Neural cell (in vitro differentiated cells): Measurements from ENCODE around the gene ARHGAP30. TPM values are rescaled to one million over a fixed set of nuclear protein-coding genes. Genes with fewer than 3 reads are reported as not detected.
"Not testable (repeated sequence)": the region's sequence is repeated elsewhere in the genome, so short reads cannot be mapped to it uniquely, and the experiment has no call there.

Source experiments
- H2AFZ ChIP-seq: fragments of 200-600, 300-800 bp; sonication (generic), shearing (Covaris generic); 2 replicates; pipeline ENCODE4 v1.6.0; 2014; ENCODE audit warnings: low read depth, mild to moderate bottlenecking, antibody characterized with exemption, low read length, moderate library complexity
- H3F3A ChIP-seq: fragments of 200-600 bp; shearing (Covaris generic); 2 replicates; pipeline ENCODE4 v1.6.1; 2016; ENCODE audit warnings: mild to moderate bottlenecking, moderate library complexity, mixed read lengths, antibody characterized with exemption, low read length; ENCODE audit not compliant: insufficient read depth, poor library complexity, severe bottlenecking
- H3K27ac ChIP-seq: fragments of 200-600, 300-800 bp; sonication (generic), shearing (Covaris generic); 2 replicates; pipeline ENCODE4 v1.5.1; 2014; ENCODE audit warnings: mild to moderate bottlenecking, low read length, moderate library complexity
- H3K27me3 ChIP-seq: fragments of 300-800, 200-600 bp; sonication (generic), shearing (Covaris generic); 2 replicates; pipeline ENCODE4 v1.6.0; 2014; ENCODE audit warnings: mild to moderate bottlenecking, low read depth, low read length, moderate library complexity; ENCODE audit not compliant: insufficient read depth
- H3K36me3 ChIP-seq: fragments of 300-800, 200-600 bp; sonication (generic), shearing (Covaris generic); 2 replicates; pipeline ENCODE4 v1.5.1; 2014; ENCODE audit warnings: mild to moderate bottlenecking, antibody characterized with exemption, low read length, moderate library complexity; ENCODE audit not compliant: insufficient read depth
- H3K4me2 ChIP-seq: fragments of 300-800, 200-600 bp; sonication (generic), shearing (Covaris generic); 2 replicates; pipeline ENCODE4 v1.6.0; 2014; ENCODE audit warnings: mild to moderate bottlenecking, low read length
- H3K4me3 ChIP-seq: fragments of 300-800, 200-600 bp; sonication (generic), shearing (Covaris generic); 2 replicates; pipeline ENCODE4 v1.5.1; 2014; ENCODE audit warnings: mild to moderate bottlenecking, low read length, moderate library complexity
- H3K79me2 ChIP-seq: fragments of 200-600 bp; shearing (Covaris generic); replicated peaks from 2 replicates; pipeline ENCODE4 v1.6.0; 2014; ENCODE audit warnings: mild to moderate bottlenecking, low read length, moderate library complexity; ENCODE audit not compliant: insufficient read depth
- H3K9ac ChIP-seq: fragments of 300-800, 200-600 bp; sonication (generic), shearing (Covaris generic); 2 replicates; pipeline ENCODE4 v1.6.1; 2016; ENCODE audit warnings: mild to moderate bottlenecking, low read length, mixed read lengths
- H3K9me2 ChIP-seq: fragments of 200-600 bp; shearing (Covaris generic); 2 replicates; pipeline ENCODE4 v1.6.1; 2016; ENCODE audit warnings: mild to moderate bottlenecking, low read length, mixed read lengths; ENCODE audit not compliant: insufficient read depth
- H3K9me3 ChIP-seq: fragments of 200-600, 300-800 bp; sonication (generic), shearing (Covaris generic); 2 replicates; pipeline ENCODE4 v1.6.1; 2016; ENCODE audit warnings: mild to moderate bottlenecking, mixed run types, low read length, moderate library complexity, mixed read lengths
- H4K20me1 ChIP-seq: fragments of 200-600 bp; shearing (Covaris generic); 2 replicates; pipeline ENCODE4 v1.6.1; 2016; ENCODE audit warnings: mild to moderate bottlenecking, mixed run types; ENCODE audit not compliant: insufficient read depth
- EP300 ChIP-seq: fragments of 450-650 bp; conservative IDR thresholded peaks from 2 replicates; pipeline ENCODE4 v1.6.1; 2014; ENCODE audit warnings: antibody characterized with exemption, mild to moderate bottlenecking, moderate library complexity; ENCODE audit not compliant: poor library complexity, severe bottlenecking
- EZH2 ChIP-seq: fragments of 200-600, 300-800 bp; shearing (Covaris generic), sonication (generic); IDR thresholded peaks from 2 replicates; pipeline ENCODE4 v1.6.1; 2014; ENCODE audit warnings: antibody characterized with exemption, low read length, borderline replicate concordance, mild to moderate bottlenecking; ENCODE audit not compliant: insufficient read depth, poor library complexity, severe bottlenecking
- MXI1 ChIP-seq: fragments of 450-650 bp; conservative IDR thresholded peaks from 2 replicates; pipeline ENCODE4 v1.6.1; 2014; ENCODE audit warnings: antibody characterized with exemption, mild to moderate bottlenecking; ENCODE audit not compliant: poor library complexity, severe bottlenecking
- POLR2AphosphoS5 ChIP-seq: IDR thresholded peaks from 2 replicates; pipeline ENCODE4 v1.6.1; 2012
- RAD21 ChIP-seq: fragments of 450-650 bp; conservative IDR thresholded peaks from 2 replicates; pipeline ENCODE4 v1.6.1; 2014; ENCODE audit warnings: antibody characterized with exemption, mild to moderate bottlenecking, moderate library complexity
- SMC3 ChIP-seq: fragments of 450-650 bp; conservative IDR thresholded peaks from 2 replicates; pipeline ENCODE4 v1.6.1; 2014; ENCODE audit warnings: antibody characterized with exemption, mild to moderate bottlenecking, moderate library complexity; ENCODE audit not compliant: poor library complexity
- TAF1 ChIP-seq: IDR thresholded peaks from 2 replicates; pipeline ENCODE4 v1.6.1; 2012; ENCODE audit warnings: low read depth
- polyA plus RNA-seq: library from polyadenylated mRNA; depleted of rRNA; stranded (reverse); fragments of >200 nt; gene quantifications from 2 replicates; pipeline ENCODE4 v1.2.3, GENCODE V29; 2014
- TF ChIP-seq, protein P1 (sequence below): fragments of 450-650 bp; IDR thresholded peaks from 2 replicates; pipeline ENCODE4 v1.5.1; 2014; ENCODE audit warnings: antibody characterized with exemption, mild to moderate bottlenecking, moderate library complexity; ENCODE audit not compliant: poor library complexity, severe bottlenecking
- TF ChIP-seq, protein P2 (sequence below): IDR thresholded peaks from 2 replicates; pipeline ENCODE4 v1.6.1; 2012; ENCODE audit warnings: borderline replicate concordance

The ARHGAP30 gene
- polyA plus RNA-seq, 1 donor from 2014 or later: not detected

DNA sequence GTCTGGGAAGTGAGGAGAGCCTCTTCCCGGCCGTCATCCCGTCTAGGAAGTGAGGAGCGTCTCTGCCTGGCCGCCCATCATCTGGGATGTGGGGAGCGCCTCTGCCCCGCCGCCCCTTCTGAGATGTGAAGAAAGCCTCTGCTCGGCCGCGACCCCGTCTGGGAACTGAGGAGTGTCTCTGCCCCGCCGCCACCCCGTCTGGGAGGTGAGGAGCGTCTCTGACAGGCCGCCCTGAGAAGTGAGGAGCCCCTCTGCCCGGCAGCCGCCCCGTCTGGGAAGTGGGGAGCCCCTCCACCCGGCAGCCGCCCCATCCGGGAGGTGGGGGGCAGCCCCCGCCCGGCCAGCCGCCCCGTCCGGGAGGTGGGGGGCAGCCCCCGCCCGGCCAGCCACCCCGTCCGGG is 40.2 kb downstream of the ARHGAP30 start:
- H3K27ac ChIP-seq, H3K9me3 ChIP-seq, H3F3A ChIP-seq, H3K9me2 ChIP-seq, H2AFZ ChIP-seq, H3K36me3 ChIP-seq, H3K4me3 ChIP-seq, H3K4me2 ChIP-seq, H3K9ac ChIP-seq, H3K79me2 ChIP-seq, H3K27me3 ChIP-seq, H4K20me1 ChIP-seq: not testable (repeated sequence)

GRCh38 chr1:161026954-161027353 is 42.7 kb downstream of the ARHGAP30 start:
- not testable (repeated sequence) for H3K36me3 ChIP-seq, H3K27ac ChIP-seq, H3K4me2 ChIP-seq, H3K79me2 ChIP-seq, H3K9ac ChIP-seq, H4K20me1 ChIP-seq, H3F3A ChIP-seq, H3K4me3 ChIP-seq, H3K9me3 ChIP-seq, H3K9me2 ChIP-seq, H2AFZ ChIP-seq, H3K27me3 ChIP-seq

DNA sequence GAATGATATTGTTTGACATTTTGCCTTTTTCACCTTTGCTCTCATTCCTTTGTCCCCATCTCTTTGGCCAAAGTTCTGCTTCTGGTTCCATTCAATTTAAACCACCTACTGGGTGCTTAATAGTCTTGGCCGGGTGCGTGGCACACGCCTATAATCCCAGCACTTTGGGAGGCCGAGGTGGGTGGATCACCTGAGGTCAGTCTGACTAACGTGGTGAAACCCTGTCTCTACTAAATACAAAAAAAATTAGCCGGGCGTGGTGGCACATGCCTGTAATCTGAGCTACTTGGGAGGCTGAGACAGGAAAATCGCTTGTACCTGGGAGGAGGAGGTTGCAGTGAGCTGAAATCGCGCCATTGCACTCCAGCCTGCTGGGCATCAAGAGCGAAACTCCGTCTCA is 47.3 kb downstream of the ARHGAP30 start:
- H3K27me3 ChIP-seq: peaks cover 28% of the 10 kb centered on the region
- not testable (repeated sequence) for H3F3A ChIP-seq, H3K9me3 ChIP-seq, H3K4me3 ChIP-seq, H3K9me2 ChIP-seq, H3K9ac ChIP-seq, H2AFZ ChIP-seq, H4K20me1 ChIP-seq, H3K79me2 ChIP-seq, H3K36me3 ChIP-seq, H3K27ac ChIP-seq, H3K4me2 ChIP-seq

DNA sequence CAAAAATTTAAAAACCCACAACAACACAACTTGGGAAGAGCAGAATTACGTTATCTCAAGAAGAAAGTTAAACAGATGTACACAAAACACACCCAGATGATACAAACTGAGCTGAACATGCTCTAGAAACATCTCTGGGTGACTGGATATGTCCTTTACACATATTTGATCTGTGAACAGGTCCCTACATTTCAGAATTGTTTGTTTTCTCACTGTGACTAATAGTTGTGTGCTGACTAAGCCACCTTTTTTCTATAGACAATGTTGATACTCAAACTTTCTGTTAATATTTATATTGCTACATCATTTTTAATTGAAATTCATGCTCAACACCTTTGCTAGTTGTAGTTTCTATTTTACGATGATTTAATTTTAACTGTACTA is 47.7 kb downstream of the ARHGAP30 start:
- TF ChIP-seq EP300 (no peak), MXI1 (no peak), EZH2 (no peak), TAF1 (no peak), SMC3 (no peak), POLR2AphosphoS5 (no peak), RAD21 (no peak)
- TF ChIP-seq, protein P1, sequence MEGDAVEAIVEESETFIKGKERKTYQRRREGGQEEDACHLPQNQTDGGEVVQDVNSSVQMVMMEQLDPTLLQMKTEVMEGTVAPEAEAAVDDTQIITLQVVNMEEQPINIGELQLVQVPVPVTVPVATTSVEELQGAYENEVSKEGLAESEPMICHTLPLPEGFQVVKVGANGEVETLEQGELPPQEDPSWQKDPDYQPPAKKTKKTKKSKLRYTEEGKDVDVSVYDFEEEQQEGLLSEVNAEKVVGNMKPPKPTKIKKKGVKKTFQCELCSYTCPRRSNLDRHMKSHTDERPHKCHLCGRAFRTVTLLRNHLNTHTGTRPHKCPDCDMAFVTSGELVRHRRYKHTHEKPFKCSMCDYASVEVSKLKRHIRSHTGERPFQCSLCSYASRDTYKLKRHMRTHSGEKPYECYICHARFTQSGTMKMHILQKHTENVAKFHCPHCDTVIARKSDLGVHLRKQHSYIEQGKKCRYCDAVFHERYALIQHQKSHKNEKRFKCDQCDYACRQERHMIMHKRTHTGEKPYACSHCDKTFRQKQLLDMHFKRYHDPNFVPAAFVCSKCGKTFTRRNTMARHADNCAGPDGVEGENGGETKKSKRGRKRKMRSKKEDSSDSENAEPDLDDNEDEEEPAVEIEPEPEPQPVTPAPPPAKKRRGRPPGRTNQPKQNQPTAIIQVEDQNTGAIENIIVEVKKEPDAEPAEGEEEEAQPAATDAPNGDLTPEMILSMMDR: no peak
- TF ChIP-seq, protein P2, sequence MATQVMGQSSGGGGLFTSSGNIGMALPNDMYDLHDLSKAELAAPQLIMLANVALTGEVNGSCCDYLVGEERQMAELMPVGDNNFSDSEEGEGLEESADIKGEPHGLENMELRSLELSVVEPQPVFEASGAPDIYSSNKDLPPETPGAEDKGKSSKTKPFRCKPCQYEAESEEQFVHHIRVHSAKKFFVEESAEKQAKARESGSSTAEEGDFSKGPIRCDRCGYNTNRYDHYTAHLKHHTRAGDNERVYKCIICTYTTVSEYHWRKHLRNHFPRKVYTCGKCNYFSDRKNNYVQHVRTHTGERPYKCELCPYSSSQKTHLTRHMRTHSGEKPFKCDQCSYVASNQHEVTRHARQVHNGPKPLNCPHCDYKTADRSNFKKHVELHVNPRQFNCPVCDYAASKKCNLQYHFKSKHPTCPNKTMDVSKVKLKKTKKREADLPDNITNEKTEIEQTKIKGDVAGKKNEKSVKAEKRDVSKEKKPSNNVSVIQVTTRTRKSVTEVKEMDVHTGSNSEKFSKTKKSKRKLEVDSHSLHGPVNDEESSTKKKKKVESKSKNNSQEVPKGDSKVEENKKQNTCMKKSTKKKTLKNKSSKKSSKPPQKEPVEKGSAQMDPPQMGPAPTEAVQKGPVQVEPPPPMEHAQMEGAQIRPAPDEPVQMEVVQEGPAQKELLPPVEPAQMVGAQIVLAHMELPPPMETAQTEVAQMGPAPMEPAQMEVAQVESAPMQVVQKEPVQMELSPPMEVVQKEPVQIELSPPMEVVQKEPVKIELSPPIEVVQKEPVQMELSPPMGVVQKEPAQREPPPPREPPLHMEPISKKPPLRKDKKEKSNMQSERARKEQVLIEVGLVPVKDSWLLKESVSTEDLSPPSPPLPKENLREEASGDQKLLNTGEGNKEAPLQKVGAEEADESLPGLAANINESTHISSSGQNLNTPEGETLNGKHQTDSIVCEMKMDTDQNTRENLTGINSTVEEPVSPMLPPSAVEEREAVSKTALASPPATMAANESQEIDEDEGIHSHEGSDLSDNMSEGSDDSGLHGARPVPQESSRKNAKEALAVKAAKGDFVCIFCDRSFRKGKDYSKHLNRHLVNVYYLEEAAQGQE: no peak
- Histone ChIP-seq H3F3A (no peaks in the 10 kb centered on the region), H3K9me2 (no peaks in the 10 kb centered on the region), H3K9me3 (no peaks in the 10 kb centered on the region), H3K9ac (no peak overlapping the region), H3K27ac (no peak overlapping the region), H4K20me1 (no peaks in the 10 kb centered on the region), H3K4me2 (no peak overlapping the region), H3K27me3 (peaks cover 28% of the 10 kb centered on the region), H3K36me3 (no peaks in the 10 kb centered on the region), H3K79me2 (no peaks in the 10 kb centered on the region), H2AFZ (no peak overlapping the region), H3K4me3 (no peak overlapping the region)
